Eye (tissue), 1 donor: ENCODE data around the gene DNMT3A.

ENCODE experiments used
- DNase-seq: peaks from one replicate; pipeline ENCODE4 v3.0.0-alpha.2; 2015

The DNMT3A gene

GRCh38 chr2:25342372-25343186 lies 854 bp upstream of the DNMT3A start:
- DNase-seq: peak; percentile 95

DNA sequence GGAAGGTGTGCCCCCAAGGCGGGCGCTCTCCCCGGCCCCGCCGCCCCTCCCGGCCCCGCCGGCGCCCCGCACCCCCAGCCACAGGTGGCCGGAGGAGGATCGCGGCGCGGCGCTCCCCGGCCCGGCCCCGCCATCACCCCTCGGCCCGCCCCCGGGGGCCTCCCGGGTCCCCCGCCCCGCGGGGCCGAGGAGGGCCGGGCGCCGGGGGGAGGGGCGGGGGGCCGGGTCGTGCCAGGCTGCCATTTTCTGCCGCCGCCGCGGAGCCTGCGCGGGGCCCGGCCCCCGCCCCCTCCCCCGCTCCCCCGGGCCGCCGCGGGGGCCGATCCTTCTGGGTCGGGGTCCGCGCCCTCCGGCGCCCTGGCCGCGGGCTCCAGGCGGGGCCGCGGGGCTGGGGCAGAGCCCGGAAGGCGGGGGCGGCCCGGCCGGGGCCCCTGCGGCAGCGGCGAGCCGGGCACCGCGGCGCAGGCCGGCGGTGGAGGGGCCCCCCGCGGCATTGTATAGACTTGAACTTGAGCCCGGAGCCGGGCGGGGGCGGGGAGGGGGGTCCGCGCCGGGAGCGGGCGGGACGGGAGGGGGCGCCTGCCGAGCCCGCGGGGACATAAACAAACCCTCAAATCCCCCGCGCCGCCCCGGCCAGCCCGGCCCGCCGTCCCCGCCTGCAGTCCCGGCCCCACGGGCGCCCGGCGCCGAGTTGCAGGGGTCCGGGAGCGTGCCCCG lies 556 bp downstream of the DNMT3A start:
- peak; percentile 63 for DNase-seq

DNA sequence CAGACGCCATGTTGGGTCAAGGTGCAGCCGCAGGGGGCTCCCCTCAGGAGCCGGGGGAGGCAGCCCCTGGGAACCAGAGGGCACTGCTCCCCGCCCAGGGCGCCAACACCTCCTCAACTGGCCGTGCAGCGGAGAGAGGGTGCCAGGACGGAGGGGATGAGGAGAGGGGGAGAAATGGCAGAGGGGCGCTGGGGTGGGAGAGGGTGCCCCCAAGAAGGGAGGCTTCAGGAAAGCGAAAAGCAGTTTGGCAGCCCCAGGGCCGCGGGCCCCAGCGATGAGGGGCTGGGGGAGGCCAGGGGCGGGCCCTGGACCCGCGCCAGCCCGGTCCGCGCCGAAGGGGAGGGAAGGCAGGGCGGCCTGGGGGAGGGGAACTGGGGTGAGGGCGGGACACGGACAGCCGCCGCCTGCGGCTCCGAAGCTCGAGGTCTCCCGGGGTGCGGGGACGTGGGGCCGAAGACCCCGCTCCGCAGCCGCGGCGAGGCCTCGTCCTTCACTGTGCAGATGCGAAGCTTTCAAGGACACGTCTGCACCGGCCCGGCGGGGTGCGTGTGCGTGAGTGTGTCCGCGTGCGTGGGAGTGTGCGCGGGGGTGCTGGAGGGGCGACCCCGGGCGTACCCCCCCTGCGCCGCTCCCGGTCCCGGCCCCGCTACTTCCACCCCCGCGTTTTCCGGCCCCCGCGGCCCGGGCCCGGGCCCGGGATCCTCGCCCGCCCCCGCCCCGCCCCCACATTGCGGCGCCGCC lies 1.4 kb downstream of the DNMT3A start:
- DNase-seq: peak; percentile 68

GRCh38 chr2:25339791-25340180 lies 1.9 kb downstream of the DNMT3A start:
- peak; percentile 63 for DNase-seq

DNA sequence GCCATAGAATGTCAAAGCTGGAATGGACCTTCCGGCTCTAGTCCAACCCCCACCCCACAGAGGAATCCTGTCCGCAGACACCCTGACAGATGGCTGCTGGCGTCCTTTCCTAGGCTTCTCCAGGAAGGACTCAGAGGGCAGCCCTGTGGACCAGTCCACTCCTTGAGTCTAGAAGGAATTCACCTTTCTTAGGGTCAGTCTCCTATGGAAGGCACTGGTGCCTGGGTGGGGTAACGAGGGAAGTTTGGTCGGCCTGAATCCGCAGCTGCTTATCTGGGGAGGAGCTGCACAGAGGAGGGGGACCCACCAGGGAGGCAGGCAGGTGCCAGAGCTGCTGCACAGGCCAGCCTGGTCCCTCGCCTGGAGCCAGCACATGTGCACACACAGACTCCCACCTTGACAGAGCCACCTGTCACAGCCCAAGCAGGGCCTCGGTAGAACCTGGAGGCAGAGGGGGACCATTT lies 2.5 kb downstream of the DNMT3A start:
- DNase-seq: no peak

- no peak for DNase-seq
Observed at GRCh38 chr2:25338401-25338800, 3.3 kb downstream of the DNMT3A start.

- no peak for DNase-seq
Observed at GRCh38 chr2:25337891-25338290, 3.8 kb downstream of the DNMT3A start.

DNA sequence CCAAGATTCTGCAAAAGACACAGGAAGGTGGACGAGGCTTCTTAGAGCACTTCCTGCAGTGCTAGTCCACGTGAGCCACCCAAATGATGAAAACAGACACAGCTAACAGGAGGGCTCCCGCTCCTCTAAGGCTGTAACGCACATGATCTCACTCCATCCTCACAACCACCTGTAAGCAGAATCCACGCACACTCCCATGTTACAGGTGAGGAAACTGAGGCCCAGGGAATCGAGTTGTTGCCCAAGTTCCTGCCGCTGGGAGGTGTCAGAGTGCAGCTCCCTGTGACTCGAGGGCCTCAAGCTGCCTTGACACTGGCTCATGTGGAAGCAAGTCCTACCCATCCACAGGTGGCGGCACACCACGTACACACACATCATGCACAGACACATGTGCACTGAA lies 4.4 kb downstream of the DNMT3A start:
- no peak for DNase-seq

- peak; percentile 38 for DNase-seq
Observed at GRCh38 chr2:25336383-25336841, 5.3 kb downstream of the DNMT3A start.

GRCh38 chr2:25335971-25336370 lies 5.8 kb downstream of the DNMT3A start:
- DNase-seq: no peak

GRCh38 chr2:25335204-25335603 lies 6.5 kb downstream of the DNMT3A start:
- no peak for DNase-seq

DNA sequence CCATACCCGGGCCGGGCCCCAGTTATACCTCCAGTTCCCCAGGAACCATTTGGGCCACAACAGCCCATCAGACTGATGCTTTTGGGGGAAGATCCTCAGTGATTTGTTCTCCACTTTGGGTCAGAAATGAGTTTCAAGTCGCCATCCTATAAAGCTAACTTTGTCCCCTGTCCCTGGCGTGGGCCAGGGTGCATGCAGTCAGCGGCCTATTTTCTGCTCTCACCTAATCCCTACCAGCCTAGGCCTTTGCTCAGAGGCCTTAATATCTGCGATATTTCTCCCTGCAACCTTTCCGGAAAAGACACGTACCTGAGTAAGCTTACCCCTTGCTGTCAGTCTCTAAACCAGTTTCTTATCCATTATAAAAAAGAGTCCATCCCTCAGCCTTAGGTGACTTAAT lies 7.2 kb downstream of the DNMT3A start:
- DNase-seq: no peak

GRCh38 chr2:25333981-25334380 lies 7.7 kb downstream of the DNMT3A start:
- DNase-seq: no peak

GRCh38 chr2:25332571-25332970 lies 9.2 kb downstream of the DNMT3A start:
- DNase-seq: no peak

GRCh38 chr2:25331686-25332365 lies 9.9 kb downstream of the DNMT3A start:
- DNase-seq: no peak

- no peak for DNase-seq
Observed at GRCh38 chr2:25330937-25331336, 10.8 kb downstream of the DNMT3A start.

GRCh38 chr2:25330273-25330672 lies 11.5 kb downstream of the DNMT3A start:
- no peak for DNase-seq

GRCh38 chr2:25328152-25329085 lies 13.3 kb downstream of the DNMT3A start:
- DNase-seq: no peak

DNA sequence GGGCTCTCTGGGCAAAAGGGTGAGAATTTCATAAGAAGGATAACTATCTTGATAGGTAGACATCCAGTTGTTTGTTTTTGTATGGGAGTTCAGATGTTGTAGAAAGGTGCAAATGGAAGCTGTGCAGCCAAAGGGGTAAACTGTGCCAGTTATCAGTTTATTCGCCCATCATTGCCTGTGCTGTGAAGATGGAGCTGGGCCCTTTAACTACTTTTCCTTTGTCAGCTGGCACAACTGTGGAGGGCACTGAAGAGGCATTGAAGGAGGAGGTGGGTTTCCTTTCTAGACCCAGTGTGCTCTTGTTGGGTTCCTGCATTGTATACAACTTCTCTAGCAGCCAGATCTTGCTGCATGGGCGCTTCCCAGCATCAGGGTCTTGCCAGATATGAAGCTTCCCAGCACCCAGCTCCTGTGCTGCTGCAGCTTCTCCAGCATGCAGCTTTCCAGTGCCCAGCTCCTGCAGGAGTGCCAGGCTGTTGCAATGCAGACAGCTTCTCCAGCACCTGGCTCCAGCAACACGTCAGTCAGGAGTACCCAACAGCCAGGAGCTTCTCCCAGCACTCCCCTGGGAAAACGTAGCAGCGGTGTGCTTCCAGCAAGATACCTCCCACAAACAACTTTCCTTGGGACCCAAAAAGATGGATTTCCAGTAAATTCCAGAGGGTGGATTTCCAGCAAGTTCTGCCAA lies 15.3 kb downstream of the DNMT3A start:
- DNase-seq: no peak

- DNase-seq: no peak
Observed at GRCh38 chr2:25324905-25325592, 16.7 kb downstream of the DNMT3A start.
